Keratinocyte (primary cell): ENCODE data around the gene IL21R. TPM values are rescaled to one million over a fixed set of nuclear protein-coding genes. Genes with fewer than 3 reads are reported as not detected.

Experiments
- DNase-seq: peaks from one replicate; pipeline ENCODE4 v3.0.0-alpha.2; 2011; ENCODE audit warnings: low read depth, missing footprints, low spot score
- FAIRE-seq: peaks from 2 replicates; lab custom pipeline; 2011; peaks lifted over from hg19 to GRCh38; lab: Jason Lieb, UNC
- H2AFZ ChIP-seq: 2 replicates; pipeline ENCODE4 v1.6.0; 2012; ENCODE audit warnings: low read length, control low read depth, inconsistent platforms; ENCODE audit not compliant: control insufficient read depth
- H3K27ac ChIP-seq: 2 replicates; pipeline ENCODE4 v1.5.1; 2011; ENCODE audit warnings: low read length; ENCODE audit not compliant: control insufficient read depth, insufficient read depth
- H3K27me3 ChIP-seq: 3 replicates; pipeline ENCODE4 v1.6.0; 2011; ENCODE audit warnings: low read length; ENCODE audit not compliant: control insufficient read depth, insufficient read depth; ENCODE audit errors: extremely low read depth
- H3K36me3 ChIP-seq, 2 experiments: 2 replicates in 1 of 2; 3 replicates in 1 of 2; pipeline ENCODE4 v1.5.1; 2011; ENCODE audit warnings: low read length in 2 of 2, mild to moderate bottlenecking in 1 of 2; ENCODE audit not compliant: control insufficient read depth in 2 of 2, insufficient read depth in 2 of 2; ENCODE audit errors: extremely low read depth in 1 of 2
- H3K4me1 ChIP-seq: 3 replicates; pipeline ENCODE4 v1.5.1; 2011; ENCODE audit warnings: low read length; ENCODE audit not compliant: control insufficient read depth, insufficient read depth; ENCODE audit errors: extremely low read depth
- H3K4me2 ChIP-seq: 3 replicates; pipeline ENCODE4 v1.6.0; 2011; ENCODE audit warnings: low read depth, low read length; ENCODE audit not compliant: control insufficient read depth, insufficient read depth; ENCODE audit errors: extremely low read depth
- H3K4me3 ChIP-seq, 3 experiments: fragments of 200-600 bp in 1 of 3; sonication (generic) in 1 of 3; 2 replicates in 2 of 3; 3 replicates in 1 of 3; pipeline ENCODE4 v1.5.1; 2011 to 2016; ENCODE audit warnings: low read length in 3 of 3, mild to moderate bottlenecking in 3 of 3, control low read depth in 2 of 3, inconsistent platforms in 1 of 3, low read depth in 1 of 3, mixed read lengths in 1 of 3, mixed run types in 1 of 3, moderate library complexity in 1 of 3; ENCODE audit not compliant: control insufficient read depth in 2 of 3, insufficient read depth in 2 of 3; ENCODE audit errors: extremely low read depth in 1 of 3
- H3K79me2 ChIP-seq: 2 replicates; pipeline ENCODE4 v1.6.0; 2012; ENCODE audit warnings: low read length; ENCODE audit not compliant: control insufficient read depth, insufficient read depth
- H3K9ac ChIP-seq: 3 replicates; pipeline ENCODE4 v1.6.0; 2011; ENCODE audit warnings: low read length; ENCODE audit not compliant: control insufficient read depth, insufficient read depth; ENCODE audit errors: extremely low read depth
- H3K9me1 ChIP-seq: 3 replicates; pipeline ENCODE4 v1.6.0; 2011; ENCODE audit warnings: low read length; ENCODE audit not compliant: control insufficient read depth, insufficient read depth; ENCODE audit errors: extremely low read depth
- H3K9me3 ChIP-seq: 2 replicates; pipeline ENCODE4 v1.5.1; 2012; ENCODE audit warnings: low read depth, low read length; ENCODE audit not compliant: control insufficient read depth
- H4K20me1 ChIP-seq: 3 replicates; pipeline ENCODE4 v1.6.0; 2011; ENCODE audit warnings: low read length; ENCODE audit not compliant: control insufficient read depth, insufficient read depth; ENCODE audit errors: extremely low read depth
- EZH2 ChIP-seq: IDR thresholded peaks from one replicate; pipeline ENCODE4 v1.6.1; 2012; ENCODE audit warnings: inconsistent platforms, mild to moderate bottlenecking, low read length, moderate library complexity
- dilution Hi-C: fragments of 300-500 bp; cut with MboI; formaldehyde crosslinking; loops from one replicate; pipeline ENCODE4 v1.7.0; 2020; ENCODE audit warnings: low sequenced_read_pairs; ENCODE audit not compliant: extremely low pct_ligation_motif_present
- polyA plus RNA-seq, 5 experiments: library from polyadenylated mRNA; depleted of rRNA in 3 of 5; stranded (reverse) in 3 of 5; stranded (forward) in 1 of 5; unstranded in 1 of 5; fragments of >200 nt; gene quantifications; 1 replicate in 1 of 5; 2 replicates in 3 of 5; 3 replicates in 1 of 5; pipeline versions ENCODE4 v1.2.1 to v1.2.3, GENCODE V29; 2011 to 2012; ENCODE audit warnings: missing spikeins in 2 of 5, low read depth in 1 of 5, low replicate concordance in 1 of 5
- TF ChIP-seq, protein P1 (sequence below), 3 experiments: IDR thresholded peaks in 1 of 3; conservative IDR thresholded peaks in 1 of 3; optimal IDR thresholded peaks in 1 of 3; 2 replicates in 2 of 3; 3 replicates in 1 of 3; pipeline versions ENCODE3 to v1.5.1; 2011; ENCODE audit warnings: low read length in 3 of 3, mild to moderate bottlenecking in 3 of 3, moderate library complexity in 2 of 3, control low read depth in 1 of 3, inconsistent platforms in 1 of 3; ENCODE audit not compliant: insufficient read depth in 2 of 3; ENCODE audit errors: extremely low read depth in 1 of 3

IL21R gene
- polyA plus RNA-seq, 1 donor (not counting 4 experiments of a cell fraction or from before 2014, with no cell fraction given) = 0.12 TPM

DNA sequence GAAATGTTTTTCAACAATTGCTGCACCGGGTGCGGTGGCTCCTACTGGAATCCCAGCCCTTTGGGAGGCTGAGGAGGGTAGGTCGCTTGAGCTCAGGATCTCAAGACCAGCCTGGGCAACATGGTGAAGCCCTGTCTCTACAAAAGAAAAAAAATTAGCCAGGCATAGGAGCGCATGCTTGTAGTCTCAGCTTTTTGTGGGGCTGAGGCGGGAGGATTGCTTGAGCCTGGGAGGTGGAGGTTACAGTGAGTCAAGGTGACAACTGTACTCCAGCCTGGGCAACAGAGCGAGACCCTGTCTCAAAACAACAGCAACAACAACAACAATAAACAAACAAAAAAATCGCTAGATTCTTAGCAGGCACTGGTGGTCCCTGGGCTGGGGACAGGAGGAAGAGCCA lies 28.5 kb downstream of the IL21R start:
- H3K4me3 ChIP-seq = no peak overlapping the region
- FAIRE-seq (no peak), DNase-seq (no peak)
- no peak for TF ChIP-seq EZH2
- TF ChIP-seq, protein P1, sequence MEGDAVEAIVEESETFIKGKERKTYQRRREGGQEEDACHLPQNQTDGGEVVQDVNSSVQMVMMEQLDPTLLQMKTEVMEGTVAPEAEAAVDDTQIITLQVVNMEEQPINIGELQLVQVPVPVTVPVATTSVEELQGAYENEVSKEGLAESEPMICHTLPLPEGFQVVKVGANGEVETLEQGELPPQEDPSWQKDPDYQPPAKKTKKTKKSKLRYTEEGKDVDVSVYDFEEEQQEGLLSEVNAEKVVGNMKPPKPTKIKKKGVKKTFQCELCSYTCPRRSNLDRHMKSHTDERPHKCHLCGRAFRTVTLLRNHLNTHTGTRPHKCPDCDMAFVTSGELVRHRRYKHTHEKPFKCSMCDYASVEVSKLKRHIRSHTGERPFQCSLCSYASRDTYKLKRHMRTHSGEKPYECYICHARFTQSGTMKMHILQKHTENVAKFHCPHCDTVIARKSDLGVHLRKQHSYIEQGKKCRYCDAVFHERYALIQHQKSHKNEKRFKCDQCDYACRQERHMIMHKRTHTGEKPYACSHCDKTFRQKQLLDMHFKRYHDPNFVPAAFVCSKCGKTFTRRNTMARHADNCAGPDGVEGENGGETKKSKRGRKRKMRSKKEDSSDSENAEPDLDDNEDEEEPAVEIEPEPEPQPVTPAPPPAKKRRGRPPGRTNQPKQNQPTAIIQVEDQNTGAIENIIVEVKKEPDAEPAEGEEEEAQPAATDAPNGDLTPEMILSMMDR (optimal IDR thresholded peaks at IDR 0.05 in 1 of 3, IDR thresholded peaks at IDR 0.05 in 1 of 3, conservative IDR thresholded peaks at IDR 0.05 in 1 of 3; ENCODE audit: extremely low read depth in 1 of 3, insufficient read depth in 2 of 3, low read length in 3 of 3) = no peak
- dilution Hi-C loops = no loop called here
- H3K79me2 ChIP-seq = no peaks in the 10 kb centered on the region
- no peaks in the 10 kb centered on the region for H3K27me3 ChIP-seq
- no peak overlapping the region for H3K9ac ChIP-seq
- peaks cover 23% of the 10 kb centered on the region for H3K4me1 ChIP-seq
- no peak overlapping the region for H2AFZ ChIP-seq
- no peak overlapping the region for H3K4me2 ChIP-seq
- H3K36me3 ChIP-seq = no peaks in the 10 kb centered on the region
- no peaks in the 10 kb centered on the region for H3K9me1 ChIP-seq
- H4K20me1 ChIP-seq = no peaks in the 10 kb centered on the region
- H3K9me3 ChIP-seq = peaks cover 3% of the 10 kb centered on the region
- H3K27ac ChIP-seq = no peak overlapping the region

DNA sequence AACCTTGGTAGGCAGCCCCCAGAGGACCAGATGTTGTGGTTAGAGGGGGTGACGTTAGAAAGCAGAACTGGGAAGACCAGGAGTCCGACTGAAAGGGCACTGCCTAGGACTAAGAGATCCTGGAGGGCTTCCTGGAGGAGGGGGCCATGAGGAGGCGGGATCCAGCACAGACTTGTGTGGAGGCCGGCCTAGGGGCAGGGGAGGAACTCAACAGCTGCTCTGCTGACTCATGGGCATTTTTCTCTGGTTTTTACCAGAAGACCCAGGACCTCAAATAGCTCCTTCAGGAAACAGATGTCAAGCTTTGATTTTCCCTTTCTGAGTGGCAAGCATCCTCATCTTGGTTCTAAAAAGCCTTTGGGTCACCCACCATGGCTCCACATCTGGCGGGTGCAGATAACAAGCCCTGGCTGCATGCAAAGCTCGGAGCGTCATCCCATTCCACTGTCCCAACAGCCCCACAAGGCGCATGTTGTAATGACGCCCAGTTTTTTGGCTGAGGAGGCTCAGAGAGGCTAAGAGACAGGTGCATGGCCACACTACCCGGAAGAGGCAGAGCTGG lies 29.0 kb downstream of the IL21R start:
- Histone ChIP-seq H3K9me3 (peaks cover 3% of the 10 kb centered on the region), H3K9me1 (no peaks in the 10 kb centered on the region), H2AFZ (no peak overlapping the region), H4K20me1 (no peaks in the 10 kb centered on the region), H3K4me1 (peaks cover 21% of the 10 kb centered on the region), H3K4me3 (no peak overlapping the region), H3K79me2 (no peaks in the 10 kb centered on the region), H3K9ac (no peak overlapping the region), H3K4me2 (no peak overlapping the region), H3K27me3 (no peaks in the 10 kb centered on the region), H3K27ac (no peak overlapping the region), H3K36me3 (no peaks in the 10 kb centered on the region)
- no peak for TF ChIP-seq EZH2
- TF ChIP-seq, protein P1 (optimal IDR thresholded peaks at IDR 0.05 in 1 of 3, IDR thresholded peaks at IDR 0.05 in 1 of 3, conservative IDR thresholded peaks at IDR 0.05 in 1 of 3; ENCODE audit: extremely low read depth in 1 of 3, insufficient read depth in 2 of 3, low read length in 3 of 3) = no peak
- dilution Hi-C loops = no loop called here
- no peak for DNase-seq
- no peak for FAIRE-seq
